DND-41 (cell line): ENCODE results near the gene CCNYL1.
"Not testable (repeated sequence)": the region's sequence is repeated elsewhere in the genome, so short reads cannot be mapped to it uniquely, and the experiment has no call there.

Experiments
- ATAC-seq: fragments of 200-7000 bp; cut with Tn5 transposase; 3 replicates; pipeline ENCODE4 v1.9.1; 2021; ENCODE audit warnings: low read depth; ENCODE audit not compliant: insufficient read depth
- DNase-seq: peaks from one replicate; pipeline ENCODE4 v3.0.0-alpha.2; 2020
- H2AFZ ChIP-seq: 2 replicates; pipeline ENCODE4 v1.6.0; 2012; ENCODE audit warnings: low read depth, low read length
- H3K27ac ChIP-seq: 2 replicates; pipeline ENCODE4 v1.5.1; 2012; ENCODE audit warnings: low read length, inconsistent platforms
- H3K27me3 ChIP-seq: fragments of 200-600 bp; sonication (generic); 2 replicates; pipeline ENCODE4 v1.6.0; 2012; ENCODE audit warnings: low read length, mild to moderate bottlenecking, inconsistent platforms; ENCODE audit not compliant: insufficient read depth, poor library complexity
- H3K36me3 ChIP-seq: 2 replicates; pipeline ENCODE4 v1.5.1; 2012; ENCODE audit warnings: low read length, inconsistent platforms; ENCODE audit not compliant: insufficient read depth
- H3K4me1 ChIP-seq: 2 replicates; pipeline ENCODE4 v1.5.1; 2012; ENCODE audit warnings: mild to moderate bottlenecking, low read length; ENCODE audit not compliant: insufficient read depth
- H3K4me2 ChIP-seq: 2 replicates; pipeline ENCODE4 v1.6.0; 2012; ENCODE audit warnings: mild to moderate bottlenecking, moderate library complexity, low read length, inconsistent platforms; ENCODE audit not compliant: insufficient read depth
- H3K4me3 ChIP-seq, 2 experiments: fragments of 200-600 bp in 1 of 2; shearing (Covaris generic) in 1 of 2; 2 replicates each; pipeline ENCODE4 v1.5.1; 2012 to 2016; ENCODE audit warnings: inconsistent platforms in 2 of 2, low read length in 2 of 2, mild to moderate bottlenecking in 2 of 2, low read depth in 1 of 2, moderate library complexity in 1 of 2
- H3K79me2 ChIP-seq: 2 replicates; pipeline ENCODE4 v1.6.0; 2012; ENCODE audit warnings: low read length, inconsistent platforms; ENCODE audit not compliant: insufficient read depth
- H3K9ac ChIP-seq: 2 replicates; pipeline ENCODE4 v1.6.0; 2012; ENCODE audit warnings: low read depth, mild to moderate bottlenecking, inconsistent platforms, low read length, moderate library complexity
- H3K9me3 ChIP-seq: 2 replicates; pipeline ENCODE4 v1.5.1; 2012; ENCODE audit warnings: low read length, moderate library complexity, mild to moderate bottlenecking, inconsistent platforms; ENCODE audit not compliant: insufficient read depth, severe bottlenecking
- H4K20me1 ChIP-seq: 2 replicates; pipeline ENCODE4 v1.6.0; 2012; ENCODE audit warnings: low read length; ENCODE audit not compliant: insufficient read depth
- EZH2 ChIP-seq: IDR thresholded peaks from 3 replicates; pipeline ENCODE4 v1.6.1; 2012; ENCODE audit warnings: borderline replicate concordance, low read depth, mild to moderate bottlenecking, moderate library complexity, low read length, inconsistent platforms; ENCODE audit not compliant: severe bottlenecking
- TF ChIP-seq, protein P1 (sequence below): IDR thresholded peaks from 2 replicates; pipeline ENCODE4 v1.5.1; 2012; ENCODE audit warnings: borderline replicate concordance, low read length, moderate library complexity, mild to moderate bottlenecking; ENCODE audit not compliant: poor library complexity, severe bottlenecking; ENCODE audit errors: extremely low read depth

CCNYL1 gene

DNA sequence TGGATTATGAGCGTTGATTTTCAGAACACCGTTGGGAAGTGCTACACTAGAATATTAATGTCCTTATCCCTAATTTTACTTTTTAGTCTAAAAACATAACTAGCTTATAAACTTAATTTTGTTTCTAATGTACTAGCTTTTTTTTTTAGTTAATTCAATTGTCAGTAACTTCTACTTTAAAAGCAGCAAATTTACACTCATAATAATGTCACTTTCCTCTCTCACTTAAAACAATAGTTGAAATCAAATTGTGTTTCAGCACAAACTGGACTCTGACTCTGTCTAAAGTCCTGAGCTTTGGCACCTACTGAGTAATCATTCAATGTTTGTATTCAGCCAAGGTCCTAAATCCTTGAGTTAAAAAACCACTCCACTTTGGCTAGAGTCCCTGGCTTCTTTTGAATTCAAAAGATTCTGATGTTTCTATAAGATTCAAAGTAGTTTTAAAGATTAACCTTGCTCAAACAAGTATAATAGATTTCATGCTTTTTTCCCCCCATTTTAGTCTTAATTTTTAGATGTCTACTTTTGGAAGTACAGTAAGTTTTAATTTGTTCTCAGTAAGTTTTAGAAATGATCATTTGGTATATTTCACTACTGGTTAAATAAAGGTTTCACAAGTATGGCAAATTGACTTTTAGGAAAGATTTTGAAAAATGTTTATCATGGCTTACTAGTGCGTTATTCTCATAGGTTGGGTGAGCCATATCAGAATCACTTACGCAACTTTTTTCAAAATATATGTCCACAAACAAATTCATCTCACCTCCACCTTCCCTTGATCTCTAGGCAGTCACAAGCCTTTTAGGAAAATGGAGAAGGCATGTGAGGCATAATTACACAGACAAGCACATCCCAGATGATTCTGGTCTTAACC lies 23.4 kb downstream of the CCNYL1 start:
- ATAC-seq (no peak), DNase-seq (no peak)
- Histone ChIP-seq H3K9me3 (no peaks in the 10 kb centered on the region), H3K27me3 (no peaks in the 10 kb centered on the region), H3K36me3 (peaks cover 13% of the 10 kb centered on the region; the same call in 1 of the 2 replicates), H3K4me2 (no peak overlapping the region), H3K4me3 (no peak overlapping the region), H2AFZ (no peak overlapping the region), H3K9ac (no peak overlapping the region), H3K27ac (no peak overlapping the region), H3K4me1 (no peaks in the 10 kb centered on the region), H4K20me1 (no peaks in the 10 kb centered on the region), H3K79me2 (no peaks in the 10 kb centered on the region)
- no peak for TF ChIP-seq EZH2
- TF ChIP-seq, protein P1, sequence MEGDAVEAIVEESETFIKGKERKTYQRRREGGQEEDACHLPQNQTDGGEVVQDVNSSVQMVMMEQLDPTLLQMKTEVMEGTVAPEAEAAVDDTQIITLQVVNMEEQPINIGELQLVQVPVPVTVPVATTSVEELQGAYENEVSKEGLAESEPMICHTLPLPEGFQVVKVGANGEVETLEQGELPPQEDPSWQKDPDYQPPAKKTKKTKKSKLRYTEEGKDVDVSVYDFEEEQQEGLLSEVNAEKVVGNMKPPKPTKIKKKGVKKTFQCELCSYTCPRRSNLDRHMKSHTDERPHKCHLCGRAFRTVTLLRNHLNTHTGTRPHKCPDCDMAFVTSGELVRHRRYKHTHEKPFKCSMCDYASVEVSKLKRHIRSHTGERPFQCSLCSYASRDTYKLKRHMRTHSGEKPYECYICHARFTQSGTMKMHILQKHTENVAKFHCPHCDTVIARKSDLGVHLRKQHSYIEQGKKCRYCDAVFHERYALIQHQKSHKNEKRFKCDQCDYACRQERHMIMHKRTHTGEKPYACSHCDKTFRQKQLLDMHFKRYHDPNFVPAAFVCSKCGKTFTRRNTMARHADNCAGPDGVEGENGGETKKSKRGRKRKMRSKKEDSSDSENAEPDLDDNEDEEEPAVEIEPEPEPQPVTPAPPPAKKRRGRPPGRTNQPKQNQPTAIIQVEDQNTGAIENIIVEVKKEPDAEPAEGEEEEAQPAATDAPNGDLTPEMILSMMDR: no peak

DNA sequence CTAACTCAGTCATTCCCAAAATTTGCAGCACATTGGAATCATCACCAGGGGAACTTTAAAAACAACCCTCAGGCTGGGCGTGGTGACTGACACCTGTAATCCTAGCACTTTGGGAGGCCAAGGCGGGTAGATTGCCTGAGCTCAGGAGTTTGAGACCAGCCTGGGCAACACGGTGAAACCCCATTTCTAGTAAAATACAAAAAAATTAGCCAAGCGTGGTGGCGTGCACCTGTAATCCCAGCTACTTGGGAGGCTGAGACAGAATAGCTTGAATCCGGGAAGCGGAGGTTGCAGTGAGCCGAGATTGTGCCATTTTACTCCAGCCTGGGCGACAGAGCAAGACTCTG lies 24.0 kb downstream of the CCNYL1 start:
- not testable (repeated sequence) for H3K27me3 ChIP-seq, H3K9me3 ChIP-seq, ATAC-seq, H3K36me3 ChIP-seq, H2AFZ ChIP-seq, H3K4me2 ChIP-seq, H3K9ac ChIP-seq, H3K27ac ChIP-seq, H3K4me1 ChIP-seq, H4K20me1 ChIP-seq, H3K4me3 ChIP-seq, DNase-seq, H3K79me2 ChIP-seq

DNA sequence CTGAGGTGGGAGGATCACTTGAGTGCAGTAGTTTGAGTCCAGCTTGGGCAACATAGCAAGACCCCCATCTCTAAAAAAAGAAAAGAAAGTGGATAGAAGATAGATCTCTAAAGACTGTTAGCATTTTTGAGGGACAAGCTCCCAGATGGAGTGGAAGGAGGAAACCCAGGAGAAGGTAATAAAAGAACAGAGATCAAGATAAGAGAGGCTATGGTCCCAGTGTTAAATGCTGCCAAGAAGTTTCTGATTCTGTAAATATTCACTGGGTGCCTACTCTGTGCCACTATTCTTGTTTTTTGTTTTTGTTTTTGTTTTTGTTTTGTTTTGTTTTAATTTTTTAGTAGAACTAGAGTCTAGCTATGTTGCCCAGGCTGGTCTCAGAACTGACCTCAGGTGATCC lies 32.1 kb downstream of the CCNYL1 start:
- DNase-seq: no peak
- ATAC-seq: no peak
- H3K9ac ChIP-seq: no peak overlapping the region
- no peaks in the 10 kb centered on the region for H3K27me3 ChIP-seq
- peaks cover 11% of the 10 kb centered on the region; the same call in 1 of the 2 replicates for H3K36me3 ChIP-seq
- H3K4me3 ChIP-seq: no peak overlapping the region
- H3K4me2 ChIP-seq: no peak overlapping the region
- H3K9me3 ChIP-seq: no peaks in the 10 kb centered on the region
- H3K79me2 ChIP-seq: no peaks in the 10 kb centered on the region
- H2AFZ ChIP-seq: no peak overlapping the region
- no peaks in the 10 kb centered on the region for H4K20me1 ChIP-seq
- H3K27ac ChIP-seq: no peak overlapping the region
- TF ChIP-seq EZH2: no peak
- TF ChIP-seq, protein P1: no peak
- H3K4me1 ChIP-seq: no peaks in the 10 kb centered on the region

DNA sequence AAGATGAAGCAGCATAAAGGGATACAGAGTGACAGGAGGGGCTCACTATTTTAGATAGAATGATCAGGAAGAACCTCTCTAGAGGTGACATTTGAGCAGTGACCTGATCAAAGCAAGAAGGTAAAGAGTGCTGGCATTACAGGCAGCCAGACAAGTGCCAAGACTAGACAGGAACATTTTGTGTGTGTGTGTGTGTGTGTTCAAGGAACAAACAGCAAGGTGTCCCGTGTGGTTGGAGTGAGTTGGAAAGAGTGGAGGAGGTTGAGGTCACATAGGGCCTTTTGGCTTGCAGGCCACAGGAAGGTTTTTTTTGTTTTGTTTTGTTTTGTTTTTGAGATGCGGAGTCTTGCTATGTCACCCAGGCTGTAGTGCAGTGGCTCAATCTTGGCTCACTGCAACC lies 32.6 kb downstream of the CCNYL1 start:
- Histone ChIP-seq H3K4me1 (no peaks in the 10 kb centered on the region), H2AFZ (no peak overlapping the region), H3K9ac (no peak overlapping the region), H4K20me1 (no peaks in the 10 kb centered on the region), H3K36me3 (peaks cover 11% of the 10 kb centered on the region; the same call in 1 of the 2 replicates), H3K27me3 (no peaks in the 10 kb centered on the region), H3K4me3 (no peak overlapping the region), H3K27ac (no peak overlapping the region), H3K4me2 (no peak overlapping the region), H3K79me2 (no peaks in the 10 kb centered on the region), H3K9me3 (no peaks in the 10 kb centered on the region)
- no peak for DNase-seq
- TF ChIP-seq, protein P1: no peak
- TF ChIP-seq EZH2: no peak
- no peak for ATAC-seq
